A549 (cell line): Measurements from ENCODE around the gene PI4K2B.
"Not testable (repeated sequence)": the region's sequence is repeated elsewhere in the genome, so short reads cannot be mapped to it uniquely, and the experiment has no call there.

ENCODE experiments used
- FOSL2 ChIP-seq, 2 experiments: fragments of 450-650 bp in 1 of 2; fragments of >200 bp in 1 of 2; sonication (Bioruptor Twin) in 1 of 2; formaldehyde crosslinking; IDR thresholded peaks; 2 replicates each; pipeline versions ENCODE4 v1.5.0 to v1.6.1; 2016 to 2020; ENCODE audit warnings: mild to moderate bottlenecking in 1 of 2, moderate library complexity in 1 of 2
- FOXS1 ChIP-seq: fragments of 250-450 bp; sonication (Bioruptor Pico); IDR thresholded peaks from 2 replicates; pipeline ENCODE4 v1.5.0; 2020; ENCODE audit warnings: mild to moderate bottlenecking, moderate library complexity
- KDM5A ChIP-seq: fragments of 200-600 bp; sonication (generic); IDR thresholded peaks from 2 replicates; pipeline ENCODE4 v1.6.1; 2016; ENCODE audit warnings: antibody characterized with exemption, mild to moderate bottlenecking
- MYC ChIP-seq: IDR thresholded peaks from 2 replicates; pipeline ENCODE4 v1.6.1; 2012; ENCODE audit warnings: mild to moderate bottlenecking, inconsistent platforms, low read length, improper control_type of control experiment, borderline replicate concordance
- PHF8 ChIP-seq: fragments of 200-600 bp; sonication (generic); IDR thresholded peaks from 2 replicates; pipeline ENCODE4 v1.6.1; 2016; ENCODE audit warnings: low read depth, mild to moderate bottlenecking, antibody characterized with exemption, moderate library complexity, borderline replicate concordance
- POLR2A ChIP-seq: IDR thresholded peaks from 2 replicates; pipeline ENCODE4 v1.6.1; 2012; ENCODE audit warnings: mild to moderate bottlenecking, low read length
- RCOR1 ChIP-seq: fragments of 150-350 bp; IDR thresholded peaks from 2 replicates; pipeline ENCODE4 v1.6.1; 2014; ENCODE audit warnings: antibody characterized with exemption, low read length, low read depth
- RFX5 ChIP-seq: fragments of 450-650 bp; IDR thresholded peaks from 2 replicates; pipeline ENCODE4 v1.7.1; 2014; ENCODE audit warnings: antibody characterized with exemption, mild to moderate bottlenecking, moderate library complexity
- TF ChIP-seq, protein P1 (sequence below): fragments of 200-600 bp; sonication (generic); IDR thresholded peaks from 2 replicates; pipeline ENCODE4 v1.6.1; 2016; ENCODE audit warnings: antibody characterized with exemption, mild to moderate bottlenecking, moderate library complexity
- TF ChIP-seq, protein P2 (sequence below): IDR thresholded peaks from 2 replicates; pipeline ENCODE4 v1.6.1; 2012
- TF ChIP-seq, protein P3 (sequence below): fragments of >200 bp; sonication (Bioruptor Twin); formaldehyde crosslinking; IDR thresholded peaks from 3 replicates; pipeline ENCODE4 v1.5.1; 2016
- TF ChIP-seq, protein P4 (sequence below): IDR thresholded peaks from 2 replicates; pipeline ENCODE4 v1.6.1; 2012
- TF ChIP-seq, protein P5 (sequence below): fragments of 150-350 bp; IDR thresholded peaks from 2 replicates; pipeline ENCODE4 v1.6.1; 2014; ENCODE audit warnings: low read depth, mild to moderate bottlenecking, low read length

DNA sequence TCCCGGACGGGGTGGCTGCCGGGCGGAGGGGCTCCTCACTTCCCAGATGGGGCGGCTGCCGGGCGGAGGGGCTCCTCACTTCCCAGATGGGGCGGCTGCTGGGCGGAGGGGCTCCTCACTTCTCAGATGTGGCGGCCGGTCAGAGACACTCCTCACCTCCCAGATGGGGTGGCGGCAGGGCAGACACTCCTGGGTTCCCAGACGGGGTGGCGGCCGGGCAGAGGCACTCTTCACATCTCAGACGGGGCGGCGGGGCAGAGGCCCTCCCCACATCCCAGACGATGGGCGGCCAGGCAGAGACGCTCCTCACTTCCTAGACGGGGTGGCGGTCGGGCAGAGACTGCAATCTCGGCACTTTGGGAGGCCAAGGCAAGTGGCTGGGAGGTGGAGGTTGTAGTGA lies 15.7 kb downstream of the PI4K2B start:
- TF ChIP-seq, protein P1, sequence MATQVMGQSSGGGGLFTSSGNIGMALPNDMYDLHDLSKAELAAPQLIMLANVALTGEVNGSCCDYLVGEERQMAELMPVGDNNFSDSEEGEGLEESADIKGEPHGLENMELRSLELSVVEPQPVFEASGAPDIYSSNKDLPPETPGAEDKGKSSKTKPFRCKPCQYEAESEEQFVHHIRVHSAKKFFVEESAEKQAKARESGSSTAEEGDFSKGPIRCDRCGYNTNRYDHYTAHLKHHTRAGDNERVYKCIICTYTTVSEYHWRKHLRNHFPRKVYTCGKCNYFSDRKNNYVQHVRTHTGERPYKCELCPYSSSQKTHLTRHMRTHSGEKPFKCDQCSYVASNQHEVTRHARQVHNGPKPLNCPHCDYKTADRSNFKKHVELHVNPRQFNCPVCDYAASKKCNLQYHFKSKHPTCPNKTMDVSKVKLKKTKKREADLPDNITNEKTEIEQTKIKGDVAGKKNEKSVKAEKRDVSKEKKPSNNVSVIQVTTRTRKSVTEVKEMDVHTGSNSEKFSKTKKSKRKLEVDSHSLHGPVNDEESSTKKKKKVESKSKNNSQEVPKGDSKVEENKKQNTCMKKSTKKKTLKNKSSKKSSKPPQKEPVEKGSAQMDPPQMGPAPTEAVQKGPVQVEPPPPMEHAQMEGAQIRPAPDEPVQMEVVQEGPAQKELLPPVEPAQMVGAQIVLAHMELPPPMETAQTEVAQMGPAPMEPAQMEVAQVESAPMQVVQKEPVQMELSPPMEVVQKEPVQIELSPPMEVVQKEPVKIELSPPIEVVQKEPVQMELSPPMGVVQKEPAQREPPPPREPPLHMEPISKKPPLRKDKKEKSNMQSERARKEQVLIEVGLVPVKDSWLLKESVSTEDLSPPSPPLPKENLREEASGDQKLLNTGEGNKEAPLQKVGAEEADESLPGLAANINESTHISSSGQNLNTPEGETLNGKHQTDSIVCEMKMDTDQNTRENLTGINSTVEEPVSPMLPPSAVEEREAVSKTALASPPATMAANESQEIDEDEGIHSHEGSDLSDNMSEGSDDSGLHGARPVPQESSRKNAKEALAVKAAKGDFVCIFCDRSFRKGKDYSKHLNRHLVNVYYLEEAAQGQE: not testable (repeated sequence)
- TF ChIP-seq, protein P2, sequence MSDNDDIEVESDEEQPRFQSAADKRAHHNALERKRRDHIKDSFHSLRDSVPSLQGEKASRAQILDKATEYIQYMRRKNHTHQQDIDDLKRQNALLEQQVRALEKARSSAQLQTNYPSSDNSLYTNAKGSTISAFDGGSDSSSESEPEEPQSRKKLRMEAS: not testable (repeated sequence)
- TF ChIP-seq POLR2A; RCOR1; FOXS1 (CRISPR knock-in tag); FOSL2 (IDR thresholded peaks at IDR 0.05); FOSL2 (CRISPR knock-in tag; IDR thresholded peaks at IDR 0.05); PHF8; MYC; RFX5; KDM5A: not testable (repeated sequence)
- TF ChIP-seq, protein P3, sequence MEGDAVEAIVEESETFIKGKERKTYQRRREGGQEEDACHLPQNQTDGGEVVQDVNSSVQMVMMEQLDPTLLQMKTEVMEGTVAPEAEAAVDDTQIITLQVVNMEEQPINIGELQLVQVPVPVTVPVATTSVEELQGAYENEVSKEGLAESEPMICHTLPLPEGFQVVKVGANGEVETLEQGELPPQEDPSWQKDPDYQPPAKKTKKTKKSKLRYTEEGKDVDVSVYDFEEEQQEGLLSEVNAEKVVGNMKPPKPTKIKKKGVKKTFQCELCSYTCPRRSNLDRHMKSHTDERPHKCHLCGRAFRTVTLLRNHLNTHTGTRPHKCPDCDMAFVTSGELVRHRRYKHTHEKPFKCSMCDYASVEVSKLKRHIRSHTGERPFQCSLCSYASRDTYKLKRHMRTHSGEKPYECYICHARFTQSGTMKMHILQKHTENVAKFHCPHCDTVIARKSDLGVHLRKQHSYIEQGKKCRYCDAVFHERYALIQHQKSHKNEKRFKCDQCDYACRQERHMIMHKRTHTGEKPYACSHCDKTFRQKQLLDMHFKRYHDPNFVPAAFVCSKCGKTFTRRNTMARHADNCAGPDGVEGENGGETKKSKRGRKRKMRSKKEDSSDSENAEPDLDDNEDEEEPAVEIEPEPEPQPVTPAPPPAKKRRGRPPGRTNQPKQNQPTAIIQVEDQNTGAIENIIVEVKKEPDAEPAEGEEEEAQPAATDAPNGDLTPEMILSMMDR: not testable (repeated sequence)
- TF ChIP-seq, protein P4, sequence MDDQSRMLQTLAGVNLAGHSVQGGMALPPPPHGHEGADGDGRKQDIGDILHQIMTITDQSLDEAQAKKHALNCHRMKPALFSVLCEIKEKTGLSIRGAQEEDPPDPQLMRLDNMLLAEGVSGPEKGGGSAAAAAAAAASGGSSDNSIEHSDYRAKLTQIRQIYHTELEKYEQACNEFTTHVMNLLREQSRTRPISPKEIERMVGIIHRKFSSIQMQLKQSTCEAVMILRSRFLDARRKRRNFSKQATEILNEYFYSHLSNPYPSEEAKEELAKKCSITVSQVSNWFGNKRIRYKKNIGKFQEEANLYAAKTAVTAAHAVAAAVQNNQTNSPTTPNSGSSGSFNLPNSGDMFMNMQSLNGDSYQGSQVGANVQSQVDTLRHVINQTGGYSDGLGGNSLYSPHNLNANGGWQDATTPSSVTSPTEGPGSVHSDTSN: not testable (repeated sequence)
- TF ChIP-seq, protein P5, sequence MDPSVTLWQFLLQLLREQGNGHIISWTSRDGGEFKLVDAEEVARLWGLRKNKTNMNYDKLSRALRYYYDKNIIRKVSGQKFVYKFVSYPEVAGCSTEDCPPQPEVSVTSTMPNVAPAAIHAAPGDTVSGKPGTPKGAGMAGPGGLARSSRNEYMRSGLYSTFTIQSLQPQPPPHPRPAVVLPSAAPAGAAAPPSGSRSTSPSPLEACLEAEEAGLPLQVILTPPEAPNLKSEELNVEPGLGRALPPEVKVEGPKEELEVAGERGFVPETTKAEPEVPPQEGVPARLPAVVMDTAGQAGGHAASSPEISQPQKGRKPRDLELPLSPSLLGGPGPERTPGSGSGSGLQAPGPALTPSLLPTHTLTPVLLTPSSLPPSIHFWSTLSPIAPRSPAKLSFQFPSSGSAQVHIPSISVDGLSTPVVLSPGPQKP: not testable (repeated sequence)
